H1 (cell line): ENCODE data around the gene SH2D4B. TPM values are rescaled to one million over a fixed set of nuclear protein-coding genes. Genes with fewer than 3 reads are reported as not detected.

Source experiments
- BACH1 ChIP-seq: IDR thresholded peaks from 2 replicates; pipeline ENCODE4 v1.6.1; 2012; ENCODE audit warnings: low read length, improper control_type of control experiment
- SIN3A ChIP-seq, 2 experiments: IDR thresholded peaks in 1 of 2; conservative IDR thresholded peaks in 1 of 2; 2 replicates each; pipeline ENCODE4 v1.6.1; 2011 to 2012; ENCODE audit warnings: low read length in 2 of 2, improper control_type of control experiment in 1 of 2, low read depth in 1 of 2, mild to moderate bottlenecking in 1 of 2
- polyA plus RNA-seq, 7 experiments: library from polyadenylated mRNA; depleted of rRNA in 3 of 7; stranded (reverse) in 5 of 7; unstranded in 2 of 7; fragments of >200 nt in 5 of 7; fragments of 200-250 nt in 2 of 7; gene quantifications; 1 replicate in 5 of 7; 2 replicates in 1 of 7; 4 replicates in 1 of 7; pipeline versions ENCODE4 v1.2.1 to v1.2.3, GENCODE V29; 2011 to 2013; ENCODE audit warnings: missing spikeins in 2 of 7, mixed read lengths in 2 of 7
- total RNA-seq: library from RNA; stranded (reverse); fragmentation: NEBNext Ultra II Directional; extraction: Animal tissue kit (Norgen Biotek cat#: 25700); gene quantifications from 2 replicates; pipeline ENCODE4 v1.2.1, GENCODE V29; 2021
- TF ChIP-seq, protein P1 (sequence below), 3 experiments: IDR thresholded peaks; 1 replicate in 2 of 3; 2 replicates in 1 of 3; pipeline versions ENCODE4 v1.5.1 to v1.6.1; 2011; ENCODE audit warnings: low read length in 3 of 3, mild to moderate bottlenecking in 3 of 3, inconsistent platforms in 2 of 3, low read depth in 1 of 3, moderate library complexity in 1 of 3; ENCODE audit not compliant: insufficient read depth in 1 of 3; ENCODE audit errors: control extremely low read depth in 1 of 3

Gene SH2D4B
- total and polyA plus RNA-seq, 2 of the 8 experiments (the other 6 are each of a cell fraction or from before 2014, with no cell fraction given): 0.06 to 0.13 TPM

GRCh38 chr10:80554050-80554449 is 16.3 kb downstream of the SH2D4B start (continued):
- TF ChIP-seq, protein P1, sequence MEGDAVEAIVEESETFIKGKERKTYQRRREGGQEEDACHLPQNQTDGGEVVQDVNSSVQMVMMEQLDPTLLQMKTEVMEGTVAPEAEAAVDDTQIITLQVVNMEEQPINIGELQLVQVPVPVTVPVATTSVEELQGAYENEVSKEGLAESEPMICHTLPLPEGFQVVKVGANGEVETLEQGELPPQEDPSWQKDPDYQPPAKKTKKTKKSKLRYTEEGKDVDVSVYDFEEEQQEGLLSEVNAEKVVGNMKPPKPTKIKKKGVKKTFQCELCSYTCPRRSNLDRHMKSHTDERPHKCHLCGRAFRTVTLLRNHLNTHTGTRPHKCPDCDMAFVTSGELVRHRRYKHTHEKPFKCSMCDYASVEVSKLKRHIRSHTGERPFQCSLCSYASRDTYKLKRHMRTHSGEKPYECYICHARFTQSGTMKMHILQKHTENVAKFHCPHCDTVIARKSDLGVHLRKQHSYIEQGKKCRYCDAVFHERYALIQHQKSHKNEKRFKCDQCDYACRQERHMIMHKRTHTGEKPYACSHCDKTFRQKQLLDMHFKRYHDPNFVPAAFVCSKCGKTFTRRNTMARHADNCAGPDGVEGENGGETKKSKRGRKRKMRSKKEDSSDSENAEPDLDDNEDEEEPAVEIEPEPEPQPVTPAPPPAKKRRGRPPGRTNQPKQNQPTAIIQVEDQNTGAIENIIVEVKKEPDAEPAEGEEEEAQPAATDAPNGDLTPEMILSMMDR (IDR thresholded peaks at IDR 0.05; ENCODE audit: control extremely low read depth in 1 of 3, insufficient read depth in 1 of 3, low read depth in 1 of 3, low read length in 3 of 3): no peak
- no peak for TF ChIP-seq BACH1
- no peak for TF ChIP-seq SIN3A (conservative IDR thresholded peaks at IDR 0.05 in 1 of 2, IDR thresholded peaks at IDR 0.05 in 1 of 2; ENCODE audit: low read depth in 1 of 2, low read length in 2 of 2)
